K562 (cell line): ENCODE measurements around the gene SAT2.

Experiments used
- SMARCB1 ChIP-seq: IDR thresholded peaks from 2 replicates; pipeline ENCODE4 v1.6.1; 2011; ENCODE audit warnings: improper control_type of control experiment, low read depth; ENCODE audit not compliant: insufficient read length
- ZBTB17 ChIP-seq: fragments of 450-650 bp; formaldehyde crosslinking; IDR thresholded peaks from 2 replicates; pipeline ENCODE4 v1.4.0; 2020; ENCODE audit warnings: mild to moderate bottlenecking
- ZEB2 ChIP-seq: fragments of 450-650 bp; IDR thresholded peaks from 2 replicates; pipeline ENCODE4 v1.6.1; 2016
- TF ChIP-seq, protein P1 (sequence below), 3 experiments: IDR thresholded peaks in 2 of 3; conservative IDR thresholded peaks in 1 of 3; 2 replicates each; pipeline ENCODE4 v1.5.1; 2011 to 2012; ENCODE audit warnings: low read length in 3 of 3, mild to moderate bottlenecking in 3 of 3, control low read depth in 2 of 3, improper control_type of control experiment in 1 of 3, inconsistent platforms in 1 of 3, low read depth in 1 of 3, mixed read lengths in 1 of 3, moderate library complexity in 1 of 3; ENCODE audit not compliant: insufficient read depth in 2 of 3
- TF ChIP-seq, protein P2 (sequence below): fragments of 250-450 bp; sonication (Bioruptor Pico); IDR thresholded peaks from 2 replicates; pipeline ENCODE4 v1.8.0; 2021; ENCODE audit warnings: moderate library complexity, mild to moderate bottlenecking, inconsistent platforms

DNA sequence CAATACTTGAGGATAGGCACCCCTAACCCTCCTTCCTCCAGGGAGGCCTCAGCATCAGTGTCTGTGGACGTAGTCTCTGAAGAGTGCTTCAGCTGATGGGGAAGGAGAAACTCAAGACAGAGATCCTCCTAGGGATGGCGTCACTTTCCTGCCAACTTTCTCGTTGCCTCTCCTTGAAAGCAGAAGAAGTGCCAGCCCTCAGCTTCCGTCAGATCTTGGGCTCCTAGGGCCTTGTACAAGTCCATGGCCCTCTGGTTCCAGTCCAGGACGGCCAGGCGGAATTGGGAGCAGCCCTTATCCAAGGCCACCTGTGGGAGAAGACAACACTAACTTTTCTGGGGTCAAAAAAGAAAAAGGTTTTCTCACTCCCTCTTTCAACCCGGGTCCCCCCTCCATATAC is 1.3 kb downstream of the SAT2 start:
- TF ChIP-seq, protein P1, sequence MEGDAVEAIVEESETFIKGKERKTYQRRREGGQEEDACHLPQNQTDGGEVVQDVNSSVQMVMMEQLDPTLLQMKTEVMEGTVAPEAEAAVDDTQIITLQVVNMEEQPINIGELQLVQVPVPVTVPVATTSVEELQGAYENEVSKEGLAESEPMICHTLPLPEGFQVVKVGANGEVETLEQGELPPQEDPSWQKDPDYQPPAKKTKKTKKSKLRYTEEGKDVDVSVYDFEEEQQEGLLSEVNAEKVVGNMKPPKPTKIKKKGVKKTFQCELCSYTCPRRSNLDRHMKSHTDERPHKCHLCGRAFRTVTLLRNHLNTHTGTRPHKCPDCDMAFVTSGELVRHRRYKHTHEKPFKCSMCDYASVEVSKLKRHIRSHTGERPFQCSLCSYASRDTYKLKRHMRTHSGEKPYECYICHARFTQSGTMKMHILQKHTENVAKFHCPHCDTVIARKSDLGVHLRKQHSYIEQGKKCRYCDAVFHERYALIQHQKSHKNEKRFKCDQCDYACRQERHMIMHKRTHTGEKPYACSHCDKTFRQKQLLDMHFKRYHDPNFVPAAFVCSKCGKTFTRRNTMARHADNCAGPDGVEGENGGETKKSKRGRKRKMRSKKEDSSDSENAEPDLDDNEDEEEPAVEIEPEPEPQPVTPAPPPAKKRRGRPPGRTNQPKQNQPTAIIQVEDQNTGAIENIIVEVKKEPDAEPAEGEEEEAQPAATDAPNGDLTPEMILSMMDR (IDR thresholded peaks at IDR 0.05 in 2 of 3, conservative IDR thresholded peaks at IDR 0.05 in 1 of 3; ENCODE audit: insufficient read depth in 2 of 3, low read depth in 1 of 3, low read length in 3 of 3), result no peak
- TF ChIP-seq SMARCB1, result no peak
- no peak for TF ChIP-seq ZEB2
- TF ChIP-seq, protein P2, sequence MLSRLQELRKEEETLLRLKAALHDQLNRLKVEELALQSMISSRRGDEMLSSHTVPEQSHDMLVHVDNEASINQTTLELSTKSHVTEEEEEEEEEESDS (CRISPR knock-in tag), result no peak
- TF ChIP-seq ZBTB17 (CRISPR knock-in tag), result no peak
